ENCODE measurements around the gene TARBP1.

The TARBP1 gene

GRCh38 chr1:234479310-234479559, 256 bp upstream of the TARBP1 start:
- no peak for DNase-seq

GRCh38 chr1:234478152-234478480, 863 bp downstream of the TARBP1 start:
- DNase-seq, result peak; percentile 55

DNA sequence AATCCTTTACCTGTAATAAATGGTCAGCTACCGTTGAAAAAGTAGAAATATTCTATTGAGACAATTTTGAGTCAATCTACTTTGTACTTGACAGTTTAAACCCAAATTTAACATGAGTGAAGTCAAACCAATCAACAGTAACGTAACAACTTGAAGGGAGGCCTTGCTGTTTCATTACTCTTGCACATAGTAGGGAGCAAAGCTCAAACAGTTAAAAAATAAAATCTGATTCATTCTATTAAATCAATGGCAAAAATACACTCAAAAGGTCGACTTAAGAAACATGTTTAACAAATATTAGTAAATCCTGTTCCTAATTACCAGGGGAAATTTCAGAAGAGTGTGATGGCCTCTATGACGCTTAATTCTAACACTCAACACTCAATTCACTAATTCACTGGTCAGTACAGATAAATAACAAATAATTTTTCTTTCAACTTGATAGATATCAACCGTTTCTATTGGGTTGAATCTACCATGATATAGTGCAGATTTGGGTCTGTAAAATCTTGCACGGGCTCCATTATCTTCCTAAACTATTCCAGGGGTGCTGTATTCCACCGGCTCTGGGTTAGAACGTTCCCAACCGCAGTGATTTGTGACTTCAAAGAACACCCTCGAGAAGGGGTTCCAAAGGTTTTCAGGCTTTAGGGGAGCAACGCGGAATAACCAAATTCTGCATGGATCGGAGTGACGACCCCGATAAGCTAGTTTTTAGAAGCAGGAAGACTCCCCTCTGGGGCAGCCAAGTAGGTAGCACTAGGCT, 1.4 kb downstream of the TARBP1 start:
- DNase-seq, result no peak

DNA sequence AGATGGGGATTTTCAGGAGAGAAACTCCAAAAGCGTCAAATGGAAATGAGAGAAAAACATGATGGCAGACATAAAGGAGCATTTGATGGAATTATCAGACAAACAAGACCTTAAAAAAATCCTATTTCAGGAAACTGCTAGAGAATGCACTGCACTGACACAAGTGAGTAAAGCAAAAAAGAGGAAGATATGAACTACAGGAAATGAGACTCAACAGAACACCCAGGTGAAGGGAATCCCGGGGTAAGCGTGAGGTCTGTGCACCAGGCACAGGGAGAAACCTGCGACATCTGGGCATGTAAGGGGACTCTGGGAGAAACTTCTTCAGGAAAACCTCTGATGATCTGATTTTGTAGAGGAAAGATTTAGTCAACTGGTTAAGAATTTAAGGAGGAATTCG, 2.8 kb downstream of the TARBP1 start:
- no peak for DNase-seq

DNA sequence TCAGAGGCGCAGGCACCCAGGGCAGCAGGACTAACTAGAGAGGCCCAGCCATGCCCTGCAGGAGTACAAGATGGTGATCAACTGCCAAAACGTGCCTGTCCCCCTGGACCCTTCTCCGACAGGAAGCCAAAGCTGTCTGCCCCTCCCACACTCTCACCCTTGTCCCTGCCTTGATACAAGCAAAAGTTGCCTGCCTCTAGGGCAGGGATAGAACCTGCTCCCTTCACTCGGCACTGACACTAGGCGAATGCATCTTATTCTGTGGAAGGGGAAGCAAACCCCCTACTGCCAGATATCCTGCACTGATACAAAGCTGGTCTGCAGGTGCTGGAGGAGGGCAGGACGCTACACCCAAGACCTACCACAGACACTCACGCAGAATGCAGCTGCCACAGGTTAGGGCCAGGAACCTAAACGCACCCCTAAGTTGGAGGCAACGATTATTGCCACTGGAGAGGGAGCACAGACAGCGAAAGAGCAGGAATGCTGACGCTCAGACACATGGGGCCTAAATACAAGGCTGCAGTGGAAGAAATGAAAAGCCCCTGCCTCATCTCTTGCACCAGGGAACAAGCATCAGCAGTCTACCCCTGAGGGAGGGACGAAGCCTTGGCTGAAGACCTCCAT, 3.7 kb downstream of the TARBP1 start:
- no peak for DNase-seq

GRCh38 chr1:234474375-234474774, 4.6 kb downstream of the TARBP1 start:
- no peak for DNase-seq

- DNase-seq, result no peak
Observed at GRCh38 chr1:234473118-234473517, 5.9 kb downstream of the TARBP1 start.

- DNase-seq, result no peak
Observed at GRCh38 chr1:234469376-234469775, 9.6 kb downstream of the TARBP1 start.

DNA sequence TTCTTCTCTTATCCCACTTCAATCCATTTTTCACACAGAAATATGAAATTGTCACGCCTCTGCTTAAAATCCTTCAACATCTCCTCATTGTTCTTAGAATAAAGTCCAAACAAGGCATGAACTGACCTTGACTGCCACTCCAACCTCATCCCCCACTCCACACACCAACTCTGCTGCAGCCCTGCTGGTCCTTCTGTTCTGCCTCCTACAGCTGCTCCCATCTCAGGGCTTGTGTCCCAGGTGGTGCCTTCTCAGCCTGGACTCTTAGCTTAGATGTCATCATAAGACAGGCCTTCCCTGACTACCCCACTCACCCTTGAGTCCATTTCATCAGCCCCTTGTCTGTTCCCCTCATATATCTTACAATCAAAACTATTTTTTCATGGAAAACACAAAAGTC, 10.4 kb downstream of the TARBP1 start:
- DNase-seq, result no peak

DNA sequence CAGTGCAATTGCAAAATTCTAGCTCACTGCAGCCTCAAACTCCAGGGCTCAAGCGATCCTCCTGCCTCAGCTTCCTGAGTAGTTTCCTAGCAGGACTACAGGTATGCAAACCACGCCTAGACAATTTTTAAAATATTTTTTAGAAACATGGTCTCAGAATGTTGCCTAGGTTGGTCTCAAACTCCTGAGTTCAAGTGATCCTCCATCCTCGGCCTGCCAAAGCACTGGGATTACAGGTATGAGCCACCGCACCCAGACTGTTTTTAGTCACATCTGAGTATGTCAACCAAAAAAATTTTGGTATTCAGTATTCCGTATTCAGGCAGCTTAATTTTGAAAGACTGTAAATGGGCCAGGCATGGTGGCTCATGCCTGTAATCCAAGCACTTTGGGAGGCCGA, 11.2 kb downstream of the TARBP1 start:
- no peak for DNase-seq

DNA sequence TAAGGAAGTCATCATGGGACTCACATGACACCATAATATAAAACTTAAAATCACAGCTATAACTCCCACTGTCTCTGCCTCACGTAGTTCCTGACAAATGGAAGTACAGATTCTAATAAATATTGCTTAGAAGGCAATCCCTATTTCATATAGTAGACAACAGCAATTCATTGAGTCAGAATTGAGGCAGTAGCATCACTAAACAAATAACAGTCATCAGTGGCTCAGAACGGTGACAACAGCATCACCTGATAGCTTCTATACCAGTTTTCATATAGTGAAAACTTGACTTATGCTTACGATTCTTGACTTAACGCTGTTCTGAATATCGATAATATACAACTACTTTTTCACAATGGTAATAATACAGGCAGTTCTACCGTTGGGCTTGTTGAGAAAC, 12.0 kb downstream of the TARBP1 start:
- DNase-seq, result no peak

GRCh38 chr1:234463749-234464148, 15.2 kb downstream of the TARBP1 start:
- DNase-seq, result no peak

DNA sequence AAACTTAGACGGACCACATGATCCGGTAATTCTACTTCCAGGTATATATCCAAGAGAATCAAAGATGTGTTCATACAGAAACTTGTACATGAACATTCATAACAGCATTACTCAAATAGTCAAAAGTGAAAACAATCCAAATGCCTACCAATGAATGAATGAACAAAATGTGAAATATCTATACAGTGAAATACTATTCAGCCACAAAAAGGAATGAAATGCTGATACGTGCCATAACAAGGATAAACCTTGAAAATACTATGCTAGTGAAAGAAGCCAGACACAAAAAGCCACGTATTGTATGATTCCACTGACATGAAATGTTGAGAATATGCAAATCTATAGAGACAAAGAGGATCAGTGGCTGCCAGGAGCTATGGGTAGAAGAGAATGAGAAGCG, 18.3 kb downstream of the TARBP1 start:
- no peak for DNase-seq

DNA sequence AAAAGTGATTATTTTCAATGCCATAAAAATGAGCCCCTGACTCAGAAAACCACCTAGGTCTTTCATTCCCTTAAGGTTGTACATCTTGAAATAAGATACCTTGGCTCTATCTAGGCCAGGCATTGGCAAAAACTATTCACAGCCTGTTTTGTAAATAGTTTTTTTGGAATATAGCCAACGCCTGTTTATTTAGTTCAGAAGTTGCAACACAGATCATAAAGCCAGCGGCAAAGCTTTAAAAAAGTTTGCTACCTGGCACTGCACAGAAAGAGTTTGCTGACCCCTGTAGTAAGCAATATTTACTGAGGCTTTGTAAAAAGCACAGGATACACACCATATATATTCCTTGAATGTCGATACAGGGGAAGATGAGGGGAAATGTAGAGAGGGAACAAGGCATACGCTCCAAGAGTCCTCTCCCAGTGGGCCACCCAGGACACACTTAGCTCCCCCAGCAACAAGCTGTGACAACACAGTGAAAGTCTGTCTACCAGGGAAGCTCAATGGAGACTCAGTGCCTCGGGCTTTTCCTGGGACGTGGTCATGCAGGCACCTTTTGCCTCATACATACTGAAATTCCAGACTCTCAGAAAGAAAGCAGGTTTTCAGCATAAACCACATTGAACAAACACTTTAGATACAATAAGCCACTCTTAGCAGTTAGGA, 20.5 kb downstream of the TARBP1 start:
- DNase-seq, result no peak

DNA sequence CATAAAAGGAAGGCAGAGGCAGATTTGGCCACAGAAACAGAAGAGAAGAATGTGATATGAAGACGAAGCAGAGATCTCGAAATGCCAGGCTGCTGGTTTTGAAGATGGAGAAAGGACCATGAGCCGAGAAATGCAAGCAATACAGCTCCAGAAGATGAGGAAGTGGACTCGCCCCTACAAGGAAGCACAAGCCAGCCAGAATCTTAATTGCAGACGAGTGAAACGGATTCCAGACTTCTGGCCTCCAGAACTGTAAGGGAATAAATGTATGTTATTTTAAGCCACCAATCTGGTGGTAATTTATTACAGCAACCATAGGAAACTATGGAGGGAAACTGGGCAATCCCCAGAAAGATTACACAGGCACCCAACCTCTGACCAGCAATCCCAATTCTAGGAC, 24.1 kb downstream of the TARBP1 start:
- no peak for DNase-seq

DNA sequence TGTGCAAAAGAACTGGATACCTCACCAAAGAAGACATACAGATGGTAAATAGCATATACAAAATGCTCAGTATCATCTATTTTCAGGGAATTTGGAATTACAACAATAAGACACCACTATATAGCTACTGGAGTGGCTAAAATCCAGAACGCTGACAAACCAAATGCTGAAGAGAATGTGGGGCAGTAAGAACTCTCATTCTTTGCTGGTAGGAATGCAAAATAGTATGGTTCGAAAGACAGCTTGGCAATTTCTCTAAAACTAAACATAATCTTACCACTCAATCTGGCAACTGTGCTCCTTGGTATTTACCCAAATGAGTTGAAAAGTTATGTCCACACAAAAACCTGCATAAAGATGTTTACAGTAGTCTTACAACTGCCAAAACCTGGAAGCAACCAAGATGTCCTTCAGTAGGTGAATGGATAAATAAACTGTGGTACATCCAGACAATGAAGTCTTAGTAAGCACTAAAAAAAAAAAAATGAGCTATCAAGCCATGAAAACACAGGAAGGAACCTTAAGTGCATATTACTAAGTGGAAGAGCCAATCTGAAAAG, 26.5 kb downstream of the TARBP1 start:
- no peak for DNase-seq

DNA sequence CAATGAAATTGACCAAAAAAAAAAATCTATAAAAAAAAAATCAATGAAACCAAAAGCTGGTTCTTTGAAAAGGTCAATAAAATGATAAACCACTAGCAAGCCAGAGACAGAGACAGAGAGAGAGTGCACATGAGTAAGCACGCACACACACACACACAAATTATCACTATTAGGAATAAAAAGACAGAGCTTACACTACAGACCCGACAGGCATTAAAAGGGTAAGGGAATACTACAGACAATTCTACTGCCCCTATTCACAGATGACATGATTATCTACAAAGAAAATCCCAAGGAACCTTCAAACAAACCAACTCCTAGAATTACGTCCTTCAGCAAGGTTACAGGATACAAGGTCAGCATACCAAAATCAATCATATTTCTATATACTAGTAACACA, 38.6 kb downstream of the TARBP1 start:
- DNase-seq, result no peak

DNA sequence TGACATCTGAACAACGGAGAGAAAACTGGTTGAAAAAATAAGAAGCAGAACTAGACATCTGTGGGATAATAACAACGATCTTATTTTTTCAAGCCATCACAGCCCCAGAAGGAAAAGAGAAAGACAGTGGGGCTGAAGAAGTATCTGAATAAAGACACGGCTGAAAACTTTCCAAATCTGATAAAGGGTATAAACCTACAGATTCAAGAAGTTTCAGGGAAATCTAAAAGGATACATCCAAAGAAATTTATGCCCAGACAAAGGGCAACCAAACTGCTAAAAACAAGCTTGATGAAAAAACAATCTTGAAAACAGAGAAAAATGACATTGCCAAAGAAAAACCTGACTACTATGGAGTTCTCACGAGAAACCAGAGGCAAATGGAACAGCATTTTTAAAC, 40.4 kb downstream of the TARBP1 start:
- DNase-seq, result no peak

DNA sequence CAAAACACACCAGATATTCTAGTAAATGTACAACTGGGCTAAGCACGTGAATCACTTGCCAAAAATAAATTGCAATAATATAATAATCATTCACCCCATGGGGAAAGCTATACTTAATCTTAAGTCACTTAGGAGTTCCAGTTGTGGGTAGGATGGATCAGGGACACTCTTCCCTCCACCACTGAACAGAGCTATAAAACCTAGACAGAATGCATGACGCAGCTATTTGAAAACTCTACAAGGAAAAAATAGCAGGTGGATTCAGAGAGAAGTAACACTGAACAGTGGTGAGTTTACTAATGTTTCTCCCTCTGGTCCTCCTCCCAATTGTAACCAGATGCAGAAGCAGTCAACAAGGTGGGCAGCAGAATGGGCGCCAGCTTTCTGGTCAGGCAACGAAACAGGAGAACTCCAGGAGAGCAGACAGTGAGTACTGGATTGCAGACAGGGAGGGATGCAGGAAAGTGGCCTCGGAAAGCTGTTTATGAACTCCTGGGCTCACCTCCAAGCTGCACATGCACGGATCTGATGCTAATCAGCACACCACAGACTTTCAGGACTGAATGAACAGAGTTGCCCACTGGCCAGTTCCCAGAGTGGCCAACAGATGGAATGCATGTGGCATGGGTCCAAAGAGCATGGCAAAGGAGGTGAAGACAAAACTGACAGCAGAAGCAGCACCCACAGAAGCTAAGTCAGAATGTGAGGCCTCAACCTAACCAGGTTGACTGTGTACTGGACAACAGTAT, 41.4 kb downstream of the TARBP1 start:
- no peak for DNase-seq

- no peak for DNase-seq
Observed at GRCh38 chr1:234435620-234436019, 43.4 kb downstream of the TARBP1 start.

GRCh38 chr1:234434706-234435105, 44.3 kb downstream of the TARBP1 start:
- no peak for DNase-seq

DNA sequence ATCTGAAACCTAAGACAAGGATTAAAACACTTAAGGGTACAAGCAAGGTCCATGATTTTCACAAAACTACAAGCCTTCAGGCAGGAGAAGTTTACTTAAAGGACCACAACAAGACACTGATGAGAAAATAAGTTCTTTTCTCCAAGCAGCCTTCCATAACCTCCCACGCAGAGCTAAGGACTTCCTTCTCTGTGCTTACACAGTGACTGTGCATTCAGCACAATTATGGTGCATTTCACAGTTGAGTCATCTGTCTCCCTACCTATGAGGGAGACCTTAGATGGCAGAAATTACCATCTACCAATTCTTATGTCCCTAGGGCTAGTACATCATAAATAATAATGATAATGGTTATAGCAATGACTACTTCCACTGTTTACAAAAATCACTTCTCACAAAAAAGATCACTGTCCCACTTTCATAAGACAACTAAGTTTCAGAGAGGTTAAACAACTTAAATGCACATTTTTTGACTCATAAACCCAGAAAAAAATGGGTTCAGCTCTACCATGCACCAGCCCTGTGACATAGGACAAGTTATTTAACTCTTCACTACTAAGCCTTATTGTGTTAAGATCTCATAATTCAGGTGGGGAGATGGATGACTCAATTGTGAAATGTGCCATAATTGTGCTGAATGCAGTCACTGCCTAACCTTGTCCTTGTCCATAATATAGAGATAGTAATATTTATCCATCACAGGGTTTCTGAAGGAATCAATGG, 45.3 kb downstream of the TARBP1 start:
- no peak for DNase-seq

DNA sequence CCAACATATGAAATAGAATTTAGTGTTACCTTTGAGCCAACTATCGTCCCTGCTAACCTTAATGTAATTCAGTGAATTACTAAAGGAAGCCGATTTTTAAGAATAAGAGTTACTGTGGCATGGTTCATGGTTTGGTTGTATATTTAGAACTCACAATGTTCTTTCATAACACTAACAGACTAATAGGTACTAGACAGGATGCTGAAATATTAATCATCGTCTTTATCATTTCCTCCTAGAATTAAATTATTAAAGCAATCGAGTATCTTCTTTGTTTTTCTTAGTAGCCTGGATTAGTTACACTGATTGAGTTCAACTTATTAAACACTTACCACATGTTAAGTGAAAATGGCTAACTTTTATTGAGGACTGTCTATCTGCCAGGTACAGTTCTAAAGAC, 47.7 kb downstream of the TARBP1 start:
- DNase-seq, result no peak
